Ammon's horn (tissue), 1 donor: ENCODE measurements around the gene PCDHGB7.
"Not testable (repeated sequence)": the region's sequence is repeated elsewhere in the genome, so short reads cannot be mapped to it uniquely, and the experiment has no call there.

Experiments used
- DNase-seq: peaks from one replicate; pipeline ENCODE4 v3.0.0-alpha.2; 2016; ENCODE audit warnings: low spot score

PCDHGB7 gene

DNA sequence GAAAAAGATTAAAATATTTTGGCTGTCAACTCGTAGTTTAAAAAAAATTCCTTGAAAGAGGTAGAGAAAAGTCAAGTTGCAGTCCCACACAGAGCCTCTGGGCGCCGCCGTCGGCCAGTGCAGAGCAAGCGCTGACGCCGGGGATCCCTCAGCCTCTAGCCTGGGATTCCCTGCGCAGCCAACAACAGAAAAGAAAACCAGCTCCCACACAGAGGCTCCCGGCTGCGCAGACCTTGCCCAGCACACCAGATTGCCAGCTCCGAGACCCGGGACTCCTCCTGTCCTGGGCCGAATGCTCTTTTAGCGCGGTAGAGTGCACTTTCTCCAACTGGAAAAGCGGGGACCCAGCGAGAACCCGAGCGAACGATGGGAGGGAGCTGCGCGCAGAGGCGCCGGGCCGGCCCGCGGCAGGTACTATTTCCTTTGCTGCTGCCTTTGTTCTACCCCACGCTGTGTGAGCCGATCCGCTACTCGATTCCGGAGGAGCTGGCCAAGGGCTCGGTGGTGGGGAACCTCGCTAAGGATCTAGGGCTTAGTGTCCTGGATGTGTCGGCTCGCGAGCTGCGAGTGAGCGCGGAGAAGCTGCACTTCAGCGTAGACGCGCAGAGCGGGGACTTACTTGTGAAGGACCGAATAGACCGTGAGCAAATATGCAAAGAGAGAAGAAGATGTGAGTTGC is at the start of gene PCDHGB7:
PCDHGB7 (plus strand) TSS at position 184 of the 679 bp plus-strand sequence; CDS start at position 367, 183 bp downstream.
- DNase-seq, result peak; percentile 51

DNA sequence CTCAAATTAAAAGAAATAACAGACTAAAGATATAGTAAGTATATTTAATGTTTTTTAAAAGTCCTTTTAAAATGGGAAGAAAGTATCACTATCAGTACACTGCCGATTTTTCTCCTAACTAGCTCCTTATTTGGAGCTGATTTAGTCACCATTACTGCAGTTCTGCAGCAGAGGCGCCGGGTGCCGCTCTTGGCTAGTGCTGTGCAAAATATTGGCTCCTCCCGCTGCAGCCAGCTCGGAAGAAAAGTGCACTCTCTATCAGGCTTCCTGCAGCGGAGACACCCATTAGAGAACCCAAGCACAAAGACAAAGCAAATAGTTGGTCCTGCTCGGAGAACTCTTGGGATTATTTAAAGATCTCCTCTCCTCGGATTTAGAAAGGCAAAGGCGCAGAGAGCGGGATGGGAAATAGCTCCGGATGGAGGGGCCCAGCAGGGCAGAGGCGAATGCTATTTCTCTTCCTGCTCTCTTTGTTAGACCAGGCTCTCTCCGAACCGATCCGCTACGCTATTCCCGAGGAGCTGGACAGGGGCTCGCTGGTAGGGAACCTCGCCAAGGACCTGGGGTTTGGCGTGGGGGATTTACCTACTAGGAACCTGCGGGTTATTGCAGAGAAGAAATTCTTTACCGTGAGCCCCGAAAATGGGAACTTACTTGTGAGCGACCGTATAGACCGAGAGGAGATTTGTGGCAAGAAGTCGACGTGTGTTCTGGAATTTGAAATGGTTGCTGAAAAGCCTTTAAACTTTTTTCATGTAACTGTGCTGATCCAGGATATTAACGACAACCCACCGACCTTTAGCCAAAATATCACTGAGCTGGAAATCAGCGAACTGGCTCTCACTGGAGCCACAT is 47.3 kb upstream of the PCDHGB7 start, which contains the start of gene PCDHGB3:
PCDHGB3 (plus strand) TSS at position 249 of the 855 bp plus-strand sequence; CDS start at position 402, 153 bp downstream.
- DNase-seq, result peak; percentile 16

DNA sequence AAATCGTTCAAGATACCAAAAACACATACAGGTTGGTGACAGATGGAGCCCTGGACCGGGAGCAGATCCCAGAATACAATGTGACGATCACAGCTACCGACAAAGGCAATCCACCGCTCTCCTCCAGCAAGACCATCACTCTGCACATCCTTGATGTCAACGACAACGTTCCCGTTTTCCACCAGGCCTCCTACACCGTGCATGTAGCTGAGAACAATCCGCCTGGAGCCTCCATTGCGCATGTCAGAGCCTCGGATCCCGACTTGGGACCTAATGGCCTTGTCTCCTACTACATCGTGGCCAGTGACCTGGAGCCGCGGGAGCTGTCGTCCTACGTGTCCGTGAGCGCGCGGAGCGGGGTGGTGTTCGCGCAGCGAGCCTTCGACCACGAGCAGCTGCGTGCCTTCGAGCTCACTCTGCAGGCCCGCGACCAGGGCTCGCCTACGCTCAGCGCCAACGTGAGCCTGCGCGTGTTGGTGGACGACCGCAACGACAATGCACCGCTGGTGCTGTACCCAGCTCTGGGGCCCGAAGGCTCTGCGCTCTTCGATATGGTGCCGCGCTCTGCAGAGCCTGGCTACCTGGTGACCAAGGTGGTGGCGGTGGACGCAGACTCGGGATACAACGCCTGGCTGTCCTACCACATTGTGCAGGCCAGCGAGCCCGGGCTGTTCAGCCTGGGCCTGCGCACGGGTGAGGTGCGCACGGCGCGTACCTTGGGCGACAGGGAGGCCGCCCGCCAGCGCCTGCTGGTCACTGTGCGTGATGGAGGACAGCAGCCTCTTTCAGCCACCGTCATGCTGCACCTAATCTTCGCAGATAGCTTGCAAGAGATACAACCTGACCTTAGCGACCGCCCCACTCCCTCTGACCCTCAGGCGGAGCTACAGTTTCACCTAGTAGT is 45.7 kb upstream of the PCDHGB7 start:
- DNase-seq, result no peak

DNA sequence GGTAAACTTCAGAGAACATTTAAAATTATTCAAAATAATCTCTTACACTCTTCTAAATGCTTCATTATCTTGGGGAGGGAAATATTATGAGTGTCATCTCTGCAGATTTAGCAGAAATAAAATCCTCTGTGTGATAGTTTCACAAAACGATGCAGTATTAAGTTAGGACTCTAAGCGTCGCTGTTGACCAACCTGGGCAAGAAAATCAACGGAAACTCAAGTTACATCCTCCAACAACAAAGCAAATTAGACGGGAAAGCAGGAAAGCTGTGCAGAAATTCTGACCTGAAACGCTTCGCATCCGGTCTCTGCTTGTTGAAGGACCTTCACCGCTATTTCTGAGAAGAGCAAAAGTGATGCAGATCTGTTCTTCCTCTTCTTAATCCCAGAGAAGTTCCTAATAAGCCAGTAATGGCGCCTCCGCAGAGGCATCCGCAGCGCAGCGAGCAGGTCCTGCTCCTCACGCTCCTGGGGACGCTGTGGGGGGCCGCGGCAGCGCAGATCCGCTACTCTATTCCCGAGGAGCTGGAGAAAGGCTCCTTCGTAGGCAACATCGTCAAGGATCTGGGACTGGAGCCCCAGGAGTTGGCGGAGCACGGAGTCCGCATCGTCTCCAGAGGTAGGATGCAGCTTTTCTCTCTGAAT is 43.7 kb upstream of the PCDHGB7 start, which contains the start of gene PCDHGA6:
PCDHGA6 (plus strand) TSS at position 219 of the 645 bp plus-strand sequence; CDS start at position 412, 193 bp downstream.
- DNase-seq, result no peak

DNA sequence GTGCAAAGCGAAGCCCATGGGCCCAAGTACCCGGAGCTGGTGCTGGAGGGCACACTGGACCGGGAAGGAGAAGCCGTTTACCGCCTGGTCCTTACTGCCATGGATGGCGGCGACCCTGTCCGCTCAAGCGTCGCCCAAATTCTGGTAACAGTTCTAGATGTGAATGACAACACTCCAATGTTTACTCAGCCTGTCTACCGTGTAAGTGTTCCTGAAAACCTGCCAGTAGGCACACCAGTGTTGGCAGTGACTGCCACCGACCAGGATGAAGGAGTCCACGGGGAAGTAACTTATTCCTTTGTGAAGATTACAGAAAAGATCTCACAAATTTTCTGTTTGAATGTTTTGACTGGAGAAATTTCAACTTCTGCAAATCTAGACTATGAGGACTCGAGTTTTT is 42.9 kb upstream of the PCDHGB7 start:
- DNase-seq, result no peak

DNA sequence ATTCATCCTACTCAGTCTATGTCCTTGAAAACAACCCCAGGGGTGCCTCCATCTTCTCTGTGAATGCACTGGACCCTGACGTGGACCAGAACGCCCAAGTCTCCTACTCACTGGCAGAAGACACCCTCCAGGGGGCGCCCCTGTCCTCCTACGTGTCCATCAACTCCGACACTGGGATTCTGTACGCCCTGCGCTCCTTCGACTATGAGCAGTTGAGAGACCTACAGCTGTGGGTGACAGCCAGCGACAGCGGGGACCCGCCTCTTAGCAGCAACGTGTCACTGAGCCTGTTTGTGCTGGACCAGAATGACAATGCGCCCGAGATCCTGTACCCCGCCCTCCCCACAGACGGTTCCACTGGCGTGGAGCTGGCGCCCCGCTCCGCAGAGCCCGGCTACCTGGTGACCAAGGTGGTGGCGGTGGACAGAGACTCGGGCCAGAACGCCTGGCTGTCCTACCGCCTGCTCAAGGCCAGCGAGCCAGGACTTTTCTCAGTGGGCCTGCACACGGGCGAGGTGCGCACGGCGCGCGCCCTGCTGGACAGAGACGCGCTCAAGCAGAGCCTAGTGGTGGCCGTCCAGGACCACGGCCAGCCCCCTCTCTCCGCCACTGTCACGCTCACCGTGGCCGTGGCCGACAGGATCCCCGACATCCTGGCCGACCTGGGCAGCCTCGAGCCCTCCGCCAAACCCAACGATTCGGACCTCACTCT is 41.9 kb upstream of the PCDHGB7 start:
- not testable (repeated sequence) for DNase-seq

DNA sequence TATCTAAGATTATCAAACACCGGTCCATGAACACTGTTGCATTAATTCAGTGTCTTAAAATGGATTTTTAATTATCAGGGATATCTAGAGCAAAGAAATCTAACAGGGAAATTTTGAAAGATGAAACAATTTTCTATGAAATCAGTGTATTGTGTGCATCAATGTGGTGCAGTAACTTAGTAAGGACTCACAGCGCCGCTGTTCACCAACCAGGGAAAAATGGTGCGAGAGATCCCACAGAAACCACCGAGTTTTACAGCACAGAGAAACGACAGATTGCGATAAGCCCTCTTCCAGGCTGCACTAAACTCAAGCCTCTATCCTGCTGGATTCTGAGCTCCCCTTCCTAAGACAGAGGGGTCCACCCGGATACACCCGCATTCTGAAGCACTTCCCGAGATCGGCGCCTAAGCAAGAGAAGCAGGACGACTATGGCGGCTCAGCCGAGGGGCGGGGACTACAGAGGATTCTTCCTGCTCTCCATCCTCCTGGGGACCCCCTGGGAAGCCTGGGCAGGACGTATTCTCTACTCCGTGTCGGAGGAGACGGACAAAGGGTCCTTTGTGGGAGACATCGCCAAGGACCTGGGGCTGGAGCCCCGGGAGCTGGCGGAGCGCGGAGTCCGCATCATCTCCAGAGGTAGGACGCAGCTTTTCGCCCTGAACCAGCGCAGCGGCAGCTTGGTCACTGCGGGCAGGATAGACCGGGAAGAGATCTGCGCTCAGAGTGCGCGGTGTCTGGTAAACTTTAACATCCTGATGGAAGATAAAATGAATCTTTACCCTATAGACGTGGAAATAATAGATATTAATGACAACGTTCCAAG is 34.8 kb upstream of the PCDHGB7 start, which contains the start of gene PCDHGA7:
PCDHGA7 (plus strand) TSS at position 274 of the 826 bp plus-strand sequence; CDS start at position 432, 158 bp downstream.
- no peak for DNase-seq

DNA sequence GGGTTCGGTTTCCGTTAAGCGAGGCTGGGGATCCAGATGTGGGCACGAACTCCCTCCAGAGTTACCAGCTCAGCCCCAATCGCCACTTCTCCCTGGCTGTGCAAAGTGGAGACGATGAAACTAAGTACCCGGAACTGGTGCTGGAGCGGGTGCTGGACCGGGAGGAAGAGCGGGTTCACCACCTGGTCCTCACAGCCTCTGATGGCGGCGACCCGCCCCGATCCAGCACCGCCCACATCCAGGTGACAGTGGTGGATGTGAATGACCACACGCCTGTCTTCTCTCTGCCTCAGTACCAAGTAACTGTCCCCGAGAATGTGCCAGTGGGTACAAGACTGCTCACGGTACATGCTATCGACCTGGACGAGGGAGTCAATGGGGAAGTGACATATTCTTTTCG is 34.1 kb upstream of the PCDHGB7 start:
- DNase-seq, result no peak

DNA sequence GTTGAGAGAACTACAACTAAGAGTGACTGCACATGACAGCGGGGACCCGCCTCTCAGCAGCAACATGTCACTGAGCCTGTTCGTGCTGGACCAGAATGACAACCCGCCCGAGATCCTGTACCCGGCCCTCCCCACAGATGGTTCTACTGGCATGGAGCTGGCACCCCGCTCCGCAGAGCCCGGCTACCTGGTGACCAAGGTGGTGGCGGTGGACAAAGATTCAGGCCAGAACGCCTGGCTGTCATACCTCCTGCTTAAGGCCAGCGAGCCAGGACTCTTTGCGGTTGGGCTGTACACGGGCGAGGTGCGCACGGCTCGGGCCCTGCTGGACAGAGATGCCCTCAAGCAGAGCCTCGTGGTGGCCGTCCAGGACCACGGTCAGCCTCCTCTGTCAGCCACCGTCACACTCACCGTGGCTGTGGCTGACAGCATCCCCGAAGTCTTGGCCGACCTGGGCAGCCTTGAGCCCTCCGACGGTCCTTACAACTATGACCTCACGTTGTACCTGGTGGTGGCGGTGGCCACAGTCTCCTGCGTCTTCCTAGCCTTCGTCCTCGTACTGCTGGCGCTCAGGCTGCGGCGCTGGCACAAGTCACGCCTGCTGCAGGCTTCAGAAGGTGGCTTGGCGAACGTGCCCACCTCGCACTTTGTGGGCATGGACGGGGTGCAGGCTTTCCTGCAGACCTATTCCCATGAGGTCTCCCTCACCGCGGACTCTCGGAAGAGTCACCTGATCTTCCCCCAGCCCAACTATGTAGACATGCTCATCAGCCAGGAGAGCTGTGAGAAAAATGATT is 32.8 kb upstream of the PCDHGB7 start:
- DNase-seq, result no peak

DNA sequence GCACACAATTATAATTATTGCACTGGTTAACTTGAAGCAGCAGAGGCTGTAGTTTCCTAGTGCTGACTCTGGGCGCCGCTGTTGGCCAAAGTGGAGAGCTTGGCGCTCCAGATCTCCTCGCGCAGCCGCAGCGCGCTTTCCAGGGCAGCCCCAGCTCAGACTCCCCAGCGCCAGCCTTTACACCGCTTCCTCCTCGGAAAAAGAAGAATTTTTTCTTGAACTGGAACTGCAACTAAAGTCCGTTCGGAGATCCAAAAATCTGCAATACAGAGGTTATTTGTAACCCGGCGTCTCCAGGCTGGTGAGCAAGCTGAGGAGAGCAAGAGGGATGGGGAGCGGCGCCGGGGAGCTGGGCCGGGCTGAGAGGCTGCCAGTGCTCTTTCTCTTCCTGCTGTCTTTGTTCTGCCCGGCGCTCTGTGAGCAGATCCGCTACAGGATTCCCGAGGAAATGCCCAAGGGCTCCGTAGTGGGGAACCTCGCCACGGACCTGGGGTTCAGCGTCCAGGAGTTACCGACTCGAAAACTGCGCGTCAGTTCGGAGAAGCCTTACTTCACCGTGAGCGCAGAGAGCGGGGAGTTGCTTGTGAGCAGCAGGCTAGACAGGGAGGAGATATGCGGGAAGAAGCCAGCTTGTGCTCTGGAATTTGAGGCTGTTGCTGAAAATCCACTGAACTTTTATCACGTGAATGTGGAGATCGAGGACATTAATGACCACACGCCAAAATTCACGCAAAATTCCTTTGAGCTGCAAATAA is 29.7 kb upstream of the PCDHGB7 start, which contains the start of gene PCDHGB4:
PCDHGB4 (plus strand) TSS at position 142 of the 755 bp plus-strand sequence; CDS start at position 329, 187 bp downstream.
- not testable (repeated sequence) for DNase-seq

DNA sequence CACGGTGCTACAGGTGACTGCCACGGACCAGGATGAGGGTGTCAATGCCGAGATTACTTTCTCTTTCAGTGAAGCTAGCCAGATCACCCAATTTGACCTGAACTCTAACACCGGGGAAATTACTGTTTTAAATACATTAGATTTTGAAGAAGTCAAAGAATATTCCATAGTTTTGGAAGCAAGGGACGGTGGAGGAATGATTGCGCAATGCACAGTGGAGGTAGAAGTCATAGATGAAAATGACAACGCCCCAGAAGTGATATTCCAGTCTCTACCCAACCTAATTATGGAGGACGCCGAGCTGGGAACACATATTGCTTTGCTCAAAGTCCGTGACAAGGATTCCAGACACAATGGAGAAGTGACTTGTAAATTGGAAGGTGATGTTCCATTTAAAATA is 28.8 kb upstream of the PCDHGB7 start:
- no peak for DNase-seq

DNA sequence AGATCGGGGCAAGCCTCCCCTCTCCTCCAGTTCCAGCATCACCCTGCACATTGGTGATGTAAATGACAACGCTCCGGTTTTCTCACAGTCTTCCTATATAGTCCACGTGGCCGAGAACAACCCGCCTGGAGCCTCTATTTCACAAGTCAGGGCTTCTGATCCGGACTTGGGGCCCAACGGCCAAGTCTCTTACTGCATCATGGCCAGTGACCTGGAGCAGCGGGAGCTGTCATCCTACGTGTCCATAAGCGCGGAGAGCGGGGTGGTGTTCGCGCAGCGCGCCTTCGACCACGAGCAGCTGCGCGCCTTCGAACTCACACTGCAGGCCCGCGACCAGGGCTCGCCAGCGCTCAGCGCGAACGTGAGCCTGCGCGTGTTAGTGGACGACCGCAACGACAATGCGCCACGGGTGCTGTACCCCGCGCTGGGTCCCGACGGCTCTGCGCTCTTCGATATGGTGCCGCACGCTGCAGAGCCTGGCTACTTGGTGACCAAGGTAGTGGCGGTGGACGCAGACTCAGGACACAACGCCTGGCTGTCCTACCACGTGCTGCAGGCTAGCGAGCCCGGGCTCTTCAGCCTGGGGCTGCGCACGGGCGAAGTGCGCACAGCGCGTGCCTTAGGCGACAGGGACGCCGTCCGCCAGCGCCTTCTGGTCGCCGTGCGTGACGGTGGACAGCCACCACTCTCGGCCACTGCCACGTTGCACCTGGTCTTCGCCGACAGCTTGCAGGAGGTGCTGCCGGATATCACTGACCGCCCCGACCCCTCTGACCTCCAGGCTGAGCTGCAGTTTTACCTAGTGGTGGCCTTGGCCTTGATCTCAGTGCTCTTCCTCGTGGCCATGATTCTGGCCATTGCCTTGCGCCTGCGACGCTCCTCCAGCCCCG is 28.1 kb upstream of the PCDHGB7 start:
- DNase-seq, result no peak

DNA sequence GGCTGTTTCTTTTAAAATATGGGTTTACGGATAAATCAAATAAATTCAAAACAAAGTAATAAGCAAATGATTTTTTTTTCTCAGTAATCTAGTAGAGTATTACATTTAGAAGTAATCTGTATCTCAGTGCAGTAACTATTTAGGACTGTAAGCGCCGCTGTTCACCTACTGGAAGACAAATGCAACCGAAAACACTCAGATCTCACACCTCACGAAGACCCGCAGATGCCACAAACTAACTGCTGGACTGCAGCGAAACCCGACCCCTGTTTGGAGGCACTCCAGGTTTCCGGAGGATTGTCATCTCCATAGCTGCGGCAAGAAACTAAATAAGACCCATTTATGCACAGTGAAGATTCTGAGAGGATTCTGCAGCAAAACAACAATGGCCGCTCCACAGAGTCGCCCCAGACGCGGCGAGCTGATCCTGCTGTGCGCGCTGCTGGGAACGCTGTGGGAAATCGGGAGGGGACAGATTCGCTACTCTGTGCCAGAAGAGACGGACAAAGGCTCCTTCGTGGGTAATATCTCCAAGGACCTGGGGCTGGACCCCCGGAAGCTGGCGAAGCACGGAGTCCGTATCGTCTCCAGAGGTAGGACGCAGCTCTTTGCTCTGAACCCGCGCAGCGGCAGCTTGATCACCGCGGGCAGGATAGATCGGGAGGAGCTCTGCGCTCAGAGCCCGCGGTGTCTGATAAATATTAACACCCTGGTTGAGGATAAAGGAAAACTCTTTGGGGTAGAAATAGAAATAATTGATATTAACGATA is 24.9 kb upstream of the PCDHGB7 start, which contains the start of gene PCDHGA8:
PCDHGA8 (plus strand) TSS at position 205 of the 770 bp plus-strand sequence; CDS start at position 386, 181 bp downstream.
- no peak for DNase-seq

DNA sequence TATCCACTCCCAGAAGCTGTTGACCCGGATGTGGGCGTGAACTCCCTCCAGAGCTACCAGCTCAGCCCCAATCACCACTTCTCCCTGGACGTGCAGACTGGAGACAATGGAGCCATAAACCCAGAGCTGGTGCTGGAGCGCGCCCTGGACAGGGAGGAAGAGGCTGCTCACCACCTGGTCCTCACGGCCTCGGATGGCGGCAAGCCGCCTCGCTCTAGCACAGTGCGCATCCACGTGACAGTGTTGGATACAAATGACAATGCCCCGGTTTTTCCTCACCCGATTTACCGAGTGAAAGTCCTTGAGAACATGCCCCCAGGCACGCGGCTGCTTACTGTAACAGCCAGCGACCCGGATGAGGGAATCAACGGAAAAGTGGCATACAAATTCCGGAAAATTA is 24.2 kb upstream of the PCDHGB7 start:
- DNase-seq, result no peak

DNA sequence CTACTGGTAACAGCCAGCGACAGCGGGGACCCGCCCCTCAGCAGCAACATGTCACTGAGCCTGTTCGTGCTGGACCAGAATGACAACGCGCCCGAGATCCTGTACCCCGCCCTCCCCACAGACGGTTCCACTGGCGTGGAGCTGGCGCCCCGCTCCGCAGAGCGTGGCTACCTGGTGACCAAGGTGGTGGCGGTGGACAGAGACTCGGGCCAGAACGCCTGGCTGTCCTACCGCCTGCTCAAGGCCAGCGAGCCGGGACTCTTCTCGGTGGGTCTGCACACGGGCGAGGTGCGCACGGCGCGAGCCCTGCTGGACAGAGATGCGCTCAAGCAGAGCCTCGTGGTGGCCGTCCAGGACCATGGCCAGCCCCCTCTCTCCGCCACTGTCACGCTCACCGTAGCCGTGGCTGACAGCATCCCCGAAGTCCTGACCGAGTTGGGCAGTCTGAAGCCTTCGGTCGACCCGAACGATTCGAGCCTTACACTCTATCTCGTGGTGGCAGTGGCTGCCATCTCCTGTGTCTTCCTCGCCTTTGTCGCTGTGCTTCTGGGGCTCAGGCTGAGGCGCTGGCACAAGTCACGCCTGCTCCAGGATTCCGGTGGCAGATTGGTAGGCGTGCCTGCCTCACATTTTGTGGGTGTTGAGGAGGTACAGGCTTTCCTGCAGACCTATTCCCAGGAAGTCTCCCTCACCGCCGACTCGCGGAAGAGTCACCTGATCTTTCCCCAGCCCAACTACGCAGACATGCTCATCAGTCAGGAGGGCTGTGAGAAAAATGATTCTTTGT is 22.9 kb upstream of the PCDHGB7 start:
- DNase-seq, result not testable (repeated sequence)
